Measurements from ENCODE around the gene MUC13. TPM values are rescaled to one million over a fixed set of nuclear protein-coding genes. Genes with fewer than 3 reads are reported as not detected.

MUC13 gene
- total and polyA plus RNA-seq, 8 donors = 1.2 to 9.9 (median 3.5) TPM

GRCh38 chr3:124952282-124952855 lies 17.8 kb upstream of the MUC13 start:
- H3K27ac ChIP-seq = no peak overlapping the region
- intact Hi-C loops (cut with DNase I) = no loop called here
- TF ChIP-seq, protein P1, sequence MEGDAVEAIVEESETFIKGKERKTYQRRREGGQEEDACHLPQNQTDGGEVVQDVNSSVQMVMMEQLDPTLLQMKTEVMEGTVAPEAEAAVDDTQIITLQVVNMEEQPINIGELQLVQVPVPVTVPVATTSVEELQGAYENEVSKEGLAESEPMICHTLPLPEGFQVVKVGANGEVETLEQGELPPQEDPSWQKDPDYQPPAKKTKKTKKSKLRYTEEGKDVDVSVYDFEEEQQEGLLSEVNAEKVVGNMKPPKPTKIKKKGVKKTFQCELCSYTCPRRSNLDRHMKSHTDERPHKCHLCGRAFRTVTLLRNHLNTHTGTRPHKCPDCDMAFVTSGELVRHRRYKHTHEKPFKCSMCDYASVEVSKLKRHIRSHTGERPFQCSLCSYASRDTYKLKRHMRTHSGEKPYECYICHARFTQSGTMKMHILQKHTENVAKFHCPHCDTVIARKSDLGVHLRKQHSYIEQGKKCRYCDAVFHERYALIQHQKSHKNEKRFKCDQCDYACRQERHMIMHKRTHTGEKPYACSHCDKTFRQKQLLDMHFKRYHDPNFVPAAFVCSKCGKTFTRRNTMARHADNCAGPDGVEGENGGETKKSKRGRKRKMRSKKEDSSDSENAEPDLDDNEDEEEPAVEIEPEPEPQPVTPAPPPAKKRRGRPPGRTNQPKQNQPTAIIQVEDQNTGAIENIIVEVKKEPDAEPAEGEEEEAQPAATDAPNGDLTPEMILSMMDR (IDR thresholded peaks at IDR 0.05) = no peak
- no peaks in the 10 kb centered on the region for H3K9me3 ChIP-seq
- WGBS, 2 donors = 54 to 68% methylated on average over 5 of the region's 5 CpGs
- peaks cover 0 to 5% (median 0%) of the 10 kb centered on the region in 3 donors for H3K4me1 ChIP-seq
- ATAC-seq (peak in 1 of 4 donors; percentile 43), FAIRE-seq (no peak), DNase-seq (no peak)
- H3K27me3 ChIP-seq = no peaks in the 10 kb centered on the region
- no peaks in the 10 kb centered on the region for H3K36me3 ChIP-seq
- H3K4me3 ChIP-seq = no peak overlapping the region

DNA sequence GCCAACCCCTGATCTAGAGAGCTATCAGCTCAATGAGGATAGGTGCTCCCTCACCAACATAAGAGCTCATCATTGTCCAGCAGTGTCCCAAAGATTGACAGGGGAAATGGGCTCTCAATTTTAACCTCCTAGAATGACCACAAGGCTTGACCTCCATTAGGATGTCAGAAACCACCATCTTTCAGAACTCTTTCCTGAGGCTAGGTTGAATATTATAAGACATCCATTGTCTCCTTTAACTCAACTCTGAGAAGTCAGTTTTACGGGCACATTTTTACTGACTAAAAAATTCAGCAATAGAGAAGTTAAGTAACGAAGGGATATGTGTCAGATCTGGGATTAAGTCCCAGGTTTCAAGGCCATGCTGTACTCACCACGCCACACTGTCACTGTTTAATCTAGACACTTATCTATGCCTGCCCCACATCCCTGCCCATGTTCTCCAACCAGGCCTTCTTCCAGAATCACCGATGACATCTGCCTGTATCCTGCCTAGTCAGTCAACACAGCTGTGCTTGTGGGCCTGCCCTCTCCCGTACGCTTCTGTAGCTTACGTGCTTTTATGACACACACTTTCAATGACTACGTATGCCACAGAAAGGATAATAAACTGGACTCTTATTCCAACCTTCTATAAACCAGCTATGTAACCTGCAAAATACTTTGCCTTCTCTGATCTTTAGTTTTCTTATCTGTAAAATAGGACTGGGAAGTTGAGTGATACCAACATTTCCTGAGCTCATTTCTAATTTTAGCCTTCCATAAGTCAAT lies 17.1 kb upstream of the MUC13 start:
- H3K27ac ChIP-seq = no peak overlapping the region
- peaks cover 0 to 5% (median 0%) of the 10 kb centered on the region in 3 donors for H3K4me1 ChIP-seq
- peak in 2 of 4 donors; percentile 35 to 40 for ATAC-seq
- intact Hi-C loops (cut with DNase I) = no loop called here
- TF ChIP-seq, protein P1 (IDR thresholded peaks at IDR 0.05) = no peak
- 63 to 69% methylated on average over 8 of the region's 8 CpGs for WGBS, 2 donors
- H3K4me3 ChIP-seq = no peak overlapping the region
- no peak for DNase-seq
- no peak for FAIRE-seq
- H3K27me3 ChIP-seq = no peaks in the 10 kb centered on the region
- H3K36me3 ChIP-seq = no peaks in the 10 kb centered on the region
- no peaks in the 10 kb centered on the region for H3K9me3 ChIP-seq

- Histone ChIP-seq H3K36me3 (no peaks in the 10 kb centered on the region), H3K4me1 (peaks cover 0 to 5% (median 0%) of the 10 kb centered on the region in 3 donors), H3K27ac (no peak overlapping the region), H3K4me3 (no peak overlapping the region), H3K27me3 (no peaks in the 10 kb centered on the region), H3K9me3 (no peaks in the 10 kb centered on the region)
- DNase-seq (no peak), FAIRE-seq (no peak), ATAC-seq (no peak)
- WGBS, 2 donors = 81 to 83% methylated on average over 3 of the region's 3 CpGs
- intact Hi-C loops (cut with DNase I) = no loop called here
- TF ChIP-seq, protein P1 (IDR thresholded peaks at IDR 0.05) = no peak
These were observed 15.5 kb upstream of the MUC13 start for GRCh38 chr3:124950026-124950425.

DNA sequence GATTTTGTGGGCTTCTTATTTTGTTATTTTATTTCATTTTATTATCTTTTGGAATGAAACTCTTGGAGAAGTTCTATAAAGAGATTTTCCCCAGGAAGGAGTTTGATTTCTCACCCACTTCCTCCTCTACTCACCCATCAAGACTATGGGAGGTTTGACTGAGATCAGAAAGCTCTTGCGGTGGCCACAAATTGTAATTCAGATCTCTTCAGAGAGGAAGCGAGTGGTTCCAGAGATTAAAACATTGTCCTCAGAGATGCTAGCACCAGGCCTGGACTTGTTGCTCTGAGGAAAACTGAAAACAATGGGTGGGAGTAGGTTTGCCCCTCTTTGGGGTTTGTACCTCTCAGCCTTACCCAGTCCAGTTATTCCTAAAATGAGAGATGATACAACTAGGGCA lies 8.1 kb upstream of the MUC13 start:
- intact Hi-C loops (cut with DNase I) = no loop called here
- 94 to 98% methylated on average over 2 of the region's 2 CpGs for WGBS, 2 donors
- Histone ChIP-seq H3K27me3 (no peaks in the 10 kb centered on the region), H3K9me3 (no peaks in the 10 kb centered on the region), H3K36me3 (no peaks in the 10 kb centered on the region), H3K27ac (no peak overlapping the region), H3K4me3 (no peak overlapping the region), H3K4me1 (no peaks in the 10 kb centered on the region)
- ATAC-seq = no peak
- FAIRE-seq = no peak
- no peak for DNase-seq
- TF ChIP-seq, protein P1 (IDR thresholded peaks at IDR 0.05) = no peak

- no peaks in the 10 kb centered on the region for H3K27me3 ChIP-seq
- H3K9me3 ChIP-seq = no peaks in the 10 kb centered on the region
- ATAC-seq (no peak), FAIRE-seq (no peak), DNase-seq (no peak)
- WGBS, 2 donors = 88 to 89% methylated on average over 12 of the region's 12 CpGs
- no peaks in the 10 kb centered on the region for H3K36me3 ChIP-seq
- H3K27ac ChIP-seq = no peak overlapping the region
- no peaks in the 10 kb centered on the region for H3K4me1 ChIP-seq
- intact Hi-C loops (cut with DNase I) = no loop called here
- H3K4me3 ChIP-seq = no peak overlapping the region
- TF ChIP-seq, protein P1 (IDR thresholded peaks at IDR 0.05) = no peak
These were observed 7.2 kb upstream of the MUC13 start for GRCh38 chr3:124941771-124942170.

All from pancreas (tissue), 10 donors.